HAP-1 (cell line): ENCODE measurements around the gene CILP2.
A peak's percentile ranks its signal among the peaks of the same experiment; 100 is the strongest.

Experiments
- DNase-seq, 2 experiments: peaks; one replicate each; pipeline ENCODE4 v3.0.0-alpha.2; 2016 to 2020; ENCODE audit warnings: low spot score in 2 of 2
- H3K27me3 ChIP-seq: fragments of 250-450 bp; sonication (Bioruptor Pico); 2 replicates; pipeline ENCODE4 v1.5.1; 2020; ENCODE audit warnings: low read depth, mild to moderate bottlenecking, moderate library complexity
- H3K36me3 ChIP-seq: fragments of 250-450 bp; sonication (Bioruptor Pico); replicated peaks from 2 replicates; pipeline ENCODE4 v1.5.1; 2020; ENCODE audit warnings: mild to moderate bottlenecking
- H3K4me1 ChIP-seq: fragments of 250-450 bp; sonication (Bioruptor Pico); 2 replicates; pipeline ENCODE4 v1.5.1; 2020; ENCODE audit warnings: mild to moderate bottlenecking
- H3K4me3 ChIP-seq: fragments of 250-450 bp; sonication (Bioruptor Pico); 2 replicates; pipeline ENCODE4 v1.5.1; 2020; ENCODE audit warnings: mild to moderate bottlenecking, moderate library complexity
- H3K9me3 ChIP-seq: fragments of 250-450 bp; sonication (Bioruptor Pico); 2 replicates; pipeline ENCODE4 v1.5.1; 2020; ENCODE audit warnings: mild to moderate bottlenecking, moderate library complexity
- in situ Hi-C: fragments of 300-500 bp; cut with MboI; formaldehyde crosslinking; loops from 3 replicates; pipeline ENCODE4 v1.14.3; 2020; ENCODE audit warnings: low sequenced_read_pairs, inconsistent platforms, mixed read lengths

The CILP2 gene

GRCh38 chr19:19591133-19591825 is 53.2 kb downstream of the CILP2 start:
- no peaks in the 10 kb centered on the region for H3K27me3 ChIP-seq
- H3K9me3 ChIP-seq = no peaks in the 10 kb centered on the region
- H3K36me3 ChIP-seq = no peaks in the 10 kb centered on the region
- DNase-seq = peak in 1 of 2 experiments; percentile 16
- H3K4me1 ChIP-seq = peaks cover 5% of the 10 kb centered on the region; the same call in 1 of the 2 replicates
- H3K4me3 ChIP-seq = no peak overlapping the region
- in situ Hi-C loops = no loop called here

GRCh38 chr19:19592690-19593089 is 54.6 kb downstream of the CILP2 start:
- H3K4me1 ChIP-seq = peaks cover 5% of the 10 kb centered on the region; the same call in 1 of the 2 replicates
- in situ Hi-C loops = no loop called here
- no peaks in the 10 kb centered on the region for H3K36me3 ChIP-seq
- no peaks in the 10 kb centered on the region for H3K27me3 ChIP-seq
- no peak overlapping the region for H3K4me3 ChIP-seq
- H3K9me3 ChIP-seq = no peaks in the 10 kb centered on the region
- DNase-seq = no peak

GRCh38 chr19:19594381-19594780 is 56.3 kb downstream of the CILP2 start:
- Histone ChIP-seq H3K27me3 (no peaks in the 10 kb centered on the region), H3K4me3 (no peak overlapping the region), H3K36me3 (no peaks in the 10 kb centered on the region), H3K9me3 (no peaks in the 10 kb centered on the region), H3K4me1 (peaks cover 5% of the 10 kb centered on the region; the same call in 1 of the 2 replicates)
- in situ Hi-C loops = no loop called here
- DNase-seq = no peak

GRCh38 chr19:19595171-19595701 is 57.2 kb downstream of the CILP2 start:
- in situ Hi-C loops = no loop called here
- no peak for DNase-seq
- H3K4me1 ChIP-seq = peaks cover 5% of the 10 kb centered on the region; the same call in 1 of the 2 replicates

More at GRCh38 chr19:19595171-19595701, 57.2 kb downstream of the CILP2 start:
- no peaks in the 10 kb centered on the region for H3K9me3 ChIP-seq
- H3K27me3 ChIP-seq = no peaks in the 10 kb centered on the region
- H3K4me3 ChIP-seq = no peak overlapping the region
- no peaks in the 10 kb centered on the region for H3K36me3 ChIP-seq
